ENCODE measurements around the gene GNL3.
"Not testable (repeated sequence)": the region's sequence is repeated elsewhere in the genome, so short reads cannot be mapped to it uniquely, and the experiment has no call there.

GNL3 gene

DNA sequence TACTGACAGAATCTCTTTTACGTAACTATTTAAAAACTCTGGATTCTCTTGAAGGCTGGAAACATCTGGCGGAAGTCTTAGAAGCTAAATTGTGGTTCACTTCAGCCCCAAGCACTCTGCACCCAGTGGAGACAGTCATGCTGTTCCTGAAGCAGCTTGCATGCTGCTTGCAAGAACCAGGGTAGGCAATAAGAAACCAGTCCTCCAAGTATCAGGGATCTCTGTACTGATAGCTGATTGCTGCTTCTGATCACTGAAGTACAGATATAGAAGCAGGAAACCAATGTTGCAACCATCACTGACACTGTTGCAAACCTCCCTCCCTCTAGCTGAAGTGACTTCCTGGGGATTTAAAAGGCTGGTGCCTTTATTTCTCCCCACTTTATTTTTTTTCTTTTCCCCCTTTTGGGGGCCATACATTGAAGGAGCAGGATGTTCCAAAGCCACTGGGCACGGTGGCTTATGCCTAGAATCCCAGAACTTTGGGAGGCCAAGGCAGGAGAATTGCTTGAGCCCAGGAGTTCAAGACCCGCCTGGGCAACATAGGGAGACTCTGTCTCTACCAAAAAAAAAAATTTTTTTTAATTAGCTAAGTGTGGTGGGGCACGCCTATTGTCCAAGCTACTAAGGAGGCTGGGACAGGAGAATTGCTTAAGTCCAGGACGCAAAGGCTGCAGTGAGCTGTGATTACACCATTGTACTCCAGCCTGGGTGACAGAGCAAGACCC is 35.3 kb downstream of the GNL3 start:
- DNase-seq (ENCODE audit: low read depth, low spot score), result no peak

- no peak for DNase-seq (ENCODE audit: low read depth, low spot score)
These were observed 35.8 kb downstream of the GNL3 start for GRCh38 chr3:52721730-52722008.

DNA sequence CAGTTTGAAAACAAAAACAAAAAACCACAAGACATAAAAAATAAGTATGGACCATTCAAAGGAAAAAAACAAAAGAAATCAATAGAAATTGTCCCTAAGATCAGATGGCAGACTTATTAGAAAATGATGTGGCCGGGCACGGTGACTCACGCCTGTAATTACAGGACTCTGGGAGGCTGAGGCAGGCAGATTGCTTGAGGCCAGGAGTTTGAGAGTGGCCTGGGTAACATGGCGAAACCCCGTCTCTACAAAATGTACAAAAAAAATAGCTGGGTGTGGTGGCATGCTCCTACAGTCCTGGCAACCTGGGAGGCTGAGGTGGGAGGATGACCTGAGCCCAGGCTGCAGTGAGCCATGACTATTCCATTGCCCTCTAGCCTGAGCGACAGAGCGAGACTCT is 36.7 kb downstream of the GNL3 start:
- DNase-seq (ENCODE audit: low read depth, low spot score), result no peak

GRCh38 chr3:52723935-52724334 is 38.1 kb downstream of the GNL3 start:
- DNase-seq (ENCODE audit: low read depth, low spot score), result no peak

GRCh38 chr3:52724511-52724910 is 38.7 kb downstream of the GNL3 start:
- no peak for DNase-seq (ENCODE audit: low read depth, low spot score)

DNA sequence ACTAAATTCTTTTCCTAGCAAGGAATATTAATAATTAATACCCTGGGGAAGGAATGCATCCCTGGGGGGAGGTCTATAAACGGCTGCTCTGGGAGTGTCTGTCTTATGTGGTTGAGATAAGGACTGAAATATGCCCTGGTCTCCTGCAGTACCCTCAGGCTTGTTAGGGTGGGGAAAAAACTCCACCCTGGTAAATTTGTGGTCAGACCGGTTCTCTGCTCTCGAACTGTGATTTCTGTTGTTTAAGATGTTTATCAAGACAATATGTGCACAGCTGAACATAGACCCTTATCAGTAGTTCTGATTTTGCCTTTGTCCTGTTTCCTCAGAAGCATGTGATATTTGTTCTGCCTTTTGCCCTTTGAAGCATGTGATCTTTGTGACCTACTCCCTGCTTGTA is 42.9 kb downstream of the GNL3 start:
- DNase-seq (ENCODE audit: low read depth, low spot score), result not testable (repeated sequence)

DNA sequence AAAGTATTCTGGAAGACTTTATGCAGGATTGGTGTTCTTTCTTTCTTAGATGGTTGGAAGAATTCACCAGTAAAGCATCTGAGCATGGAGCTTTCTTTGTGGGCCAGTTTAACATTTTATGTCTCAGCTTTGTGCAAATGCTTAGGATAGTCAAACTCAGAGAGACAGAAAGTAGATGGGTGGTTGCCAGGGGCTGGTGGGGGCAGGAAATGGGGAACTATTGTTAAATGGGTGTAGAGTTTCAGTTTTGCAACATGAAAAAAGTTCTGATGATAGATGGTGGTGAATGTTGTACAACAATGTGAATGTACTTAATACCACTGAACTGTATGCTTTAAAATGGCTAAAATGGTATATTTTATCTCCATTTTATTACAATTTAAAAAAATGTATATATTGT is 44.8 kb downstream of the GNL3 start:
- no peak for DNase-seq (ENCODE audit: low read depth, low spot score)

DNA sequence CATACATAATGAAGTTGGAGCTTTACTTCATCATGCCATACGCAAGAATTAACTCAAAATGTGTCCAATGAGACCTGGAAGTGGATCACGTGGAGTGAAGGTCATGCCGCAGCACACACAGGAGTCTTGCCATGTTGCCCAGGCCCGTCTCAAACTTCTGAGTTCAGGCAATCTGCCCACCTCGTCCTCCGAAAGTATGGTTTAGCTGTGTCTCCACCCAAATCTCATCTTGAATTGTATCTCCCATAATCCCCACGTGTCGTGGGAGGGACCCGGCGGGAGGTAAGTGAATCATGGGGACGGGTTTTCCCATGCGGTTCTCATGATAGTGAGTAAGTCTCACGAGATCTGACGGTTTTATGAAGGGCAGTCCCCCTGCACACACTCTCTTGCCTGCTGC is 45.8 kb downstream of the GNL3 start:
- DNase-seq (ENCODE audit: low read depth, low spot score), result no peak

DNA sequence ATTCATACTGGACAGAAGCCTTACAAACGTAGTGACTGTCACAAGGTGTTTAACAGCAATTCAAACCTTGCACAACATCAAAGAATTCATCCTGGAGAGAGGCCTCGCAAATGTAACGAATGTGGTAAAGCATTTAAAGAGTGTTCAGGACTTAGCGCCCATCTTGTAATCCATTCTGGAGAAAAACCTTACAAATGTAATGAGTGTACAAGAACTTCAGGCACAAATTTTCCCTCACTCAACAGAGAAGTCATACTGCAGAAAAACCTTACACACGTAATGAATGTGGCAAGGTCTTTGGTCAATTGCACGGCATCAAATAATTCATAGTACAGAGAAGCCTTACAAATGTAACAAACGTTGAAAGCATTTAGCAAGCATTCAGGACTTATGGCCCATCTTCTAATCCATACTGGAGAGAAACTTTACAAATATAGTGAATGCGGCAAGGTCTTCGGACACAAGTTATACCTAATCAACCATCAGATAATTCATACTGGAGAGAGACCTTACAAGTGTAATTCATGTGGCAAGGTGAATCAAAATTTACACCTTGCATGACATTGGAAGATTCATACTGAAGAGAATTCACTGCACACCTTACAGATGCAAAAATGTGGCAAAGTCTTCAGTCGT is 47.5 kb downstream of the GNL3 start:
- DNase-seq (ENCODE audit: low read depth, low spot score), result no peak

- no peak for DNase-seq (ENCODE audit: low read depth, low spot score)
These were observed 53.9 kb downstream of the GNL3 start for GRCh38 chr3:52739730-52740129.

GRCh38 chr3:52742418-52743041 is 56.7 kb downstream of the GNL3 start:
- no peak for DNase-seq (ENCODE audit: low read depth, low spot score)

DNA sequence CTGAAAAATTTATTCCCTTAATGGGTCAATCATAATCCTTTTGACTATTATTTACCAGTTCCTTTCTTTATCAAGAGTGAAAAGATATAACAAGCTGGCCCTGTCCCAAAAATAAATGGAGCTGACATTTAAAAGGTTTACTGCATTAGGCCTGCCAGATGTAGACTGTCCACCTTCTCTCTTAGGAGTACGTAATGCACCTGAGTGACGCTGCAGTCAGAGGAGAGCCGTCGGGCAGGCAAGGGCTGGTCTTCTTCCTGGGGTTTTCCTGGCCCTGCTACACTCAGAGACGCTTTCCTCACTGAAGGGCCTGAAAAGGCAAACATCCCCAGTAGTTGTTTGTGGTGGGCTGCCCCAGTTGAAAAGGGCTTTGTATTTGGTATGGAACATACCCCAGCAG is 57.3 kb downstream of the GNL3 start:
- no peak for DNase-seq (ENCODE audit: low read depth, low spot score)

GRCh38 chr3:52743721-52744120 is 57.9 kb downstream of the GNL3 start:
- no peak for DNase-seq (ENCODE audit: low read depth, low spot score)

Measured in iPS DF 19.7 (cell line).